ENCODE measurements around the gene MAP3K5. TPM values are rescaled to one million over a fixed set of nuclear protein-coding genes. Genes with fewer than 3 reads are reported as not detected.
"Not testable (repeated sequence)": the region's sequence is repeated elsewhere in the genome, so short reads cannot be mapped to it uniquely, and the experiment has no call there.

Gene MAP3K5
- total RNA-seq, 1 donor from 2014 or later, result 5.8 TPM

DNA sequence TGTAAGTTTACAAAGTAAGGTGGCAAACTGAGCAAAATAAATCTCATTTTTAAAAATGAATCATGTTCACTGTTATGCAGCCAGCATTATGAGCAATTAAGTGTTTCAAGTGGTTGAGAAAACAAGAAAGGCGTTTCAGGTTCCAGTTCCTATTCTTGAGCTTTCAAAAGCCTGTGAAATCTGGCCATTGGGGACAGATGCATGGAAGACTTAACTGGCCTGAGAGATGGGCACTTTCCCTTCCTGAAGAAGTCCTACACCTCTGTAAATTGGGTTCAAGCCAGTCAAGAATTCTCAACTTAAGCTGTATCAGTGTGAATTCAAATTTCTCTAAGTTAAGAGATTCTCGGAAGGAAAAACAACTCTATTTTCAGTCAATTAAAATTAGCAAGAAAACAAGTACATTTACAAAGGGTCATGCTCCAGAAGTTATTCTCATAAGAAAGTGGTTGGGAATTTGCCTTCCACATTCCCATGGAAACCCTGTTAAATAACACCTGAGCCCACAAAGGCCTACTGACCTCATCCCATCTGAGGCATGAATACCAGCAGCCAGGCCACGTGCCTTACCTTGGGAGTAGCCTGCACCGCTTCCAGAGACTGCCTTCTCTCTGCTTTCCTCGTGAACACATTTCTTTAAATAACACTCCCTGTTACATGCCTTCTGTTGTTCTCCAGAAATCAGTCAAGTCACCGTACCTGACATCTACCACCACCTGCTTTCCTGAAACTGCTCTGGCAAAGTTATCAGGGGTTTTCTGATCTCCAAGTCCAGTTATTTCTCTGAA lies 19.4 kb downstream of the MAP3K5 start:
- no peak for DNase-seq

DNA sequence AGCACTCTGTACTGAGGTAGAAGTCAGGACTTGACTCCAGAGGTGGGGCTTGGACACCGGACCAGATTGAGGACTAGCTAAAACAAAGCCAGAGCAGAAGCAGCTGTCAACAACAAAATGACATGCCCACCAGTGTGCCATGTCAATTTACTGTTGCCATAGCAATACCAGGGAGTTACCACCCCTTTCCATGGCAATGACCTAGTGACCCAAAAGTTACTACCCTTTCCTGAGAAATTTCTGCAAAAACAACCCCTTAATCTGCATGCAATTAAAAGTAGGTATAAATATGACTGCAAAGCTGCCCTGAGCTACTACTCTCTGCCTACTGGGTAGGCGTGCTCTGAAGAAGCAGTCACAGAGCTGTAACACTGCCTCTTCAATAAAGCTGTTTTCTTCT lies 21.0 kb downstream of the MAP3K5 start:
- DNase-seq, result no peak

DNA sequence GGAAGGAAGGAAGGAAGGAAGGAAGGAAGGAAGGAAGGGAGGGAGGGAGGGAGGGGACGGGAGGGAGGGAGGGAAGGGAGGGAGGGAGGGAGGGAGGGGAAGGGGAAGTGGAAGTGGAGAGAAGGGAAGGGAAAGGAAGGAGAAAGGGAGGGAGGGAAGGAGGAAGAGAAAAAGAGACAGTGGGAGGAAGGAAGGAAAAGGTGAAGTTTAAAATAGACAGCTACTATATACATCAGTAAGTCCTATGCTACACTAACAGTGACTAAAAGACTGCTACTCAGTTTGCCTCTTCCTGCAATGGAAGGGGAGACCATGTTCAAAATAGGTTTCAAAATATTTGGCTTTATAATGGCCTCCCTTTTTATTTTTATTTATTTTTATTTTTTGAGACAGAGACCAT lies 22.5 kb downstream of the MAP3K5 start:
- no peak for DNase-seq

DNA sequence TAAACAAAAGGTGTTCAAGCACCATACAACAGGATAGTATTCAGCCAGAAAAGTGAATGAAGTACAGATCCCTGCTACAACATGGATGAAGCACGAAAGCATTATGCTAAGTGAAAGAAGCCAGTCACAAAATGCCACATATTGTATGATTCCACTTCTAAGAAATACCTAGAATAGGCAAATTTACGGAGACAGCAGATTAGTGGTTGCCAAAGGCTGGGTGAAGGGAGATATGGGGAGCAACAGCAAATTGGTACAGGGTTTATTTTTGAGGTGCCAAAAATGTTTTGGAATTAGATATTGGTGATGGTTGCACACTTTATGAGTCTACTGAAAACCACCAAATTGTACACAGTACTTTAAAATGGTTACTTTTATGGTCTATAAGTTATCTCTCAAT lies 23.2 kb downstream of the MAP3K5 start:
- DNase-seq, result no peak

DNA sequence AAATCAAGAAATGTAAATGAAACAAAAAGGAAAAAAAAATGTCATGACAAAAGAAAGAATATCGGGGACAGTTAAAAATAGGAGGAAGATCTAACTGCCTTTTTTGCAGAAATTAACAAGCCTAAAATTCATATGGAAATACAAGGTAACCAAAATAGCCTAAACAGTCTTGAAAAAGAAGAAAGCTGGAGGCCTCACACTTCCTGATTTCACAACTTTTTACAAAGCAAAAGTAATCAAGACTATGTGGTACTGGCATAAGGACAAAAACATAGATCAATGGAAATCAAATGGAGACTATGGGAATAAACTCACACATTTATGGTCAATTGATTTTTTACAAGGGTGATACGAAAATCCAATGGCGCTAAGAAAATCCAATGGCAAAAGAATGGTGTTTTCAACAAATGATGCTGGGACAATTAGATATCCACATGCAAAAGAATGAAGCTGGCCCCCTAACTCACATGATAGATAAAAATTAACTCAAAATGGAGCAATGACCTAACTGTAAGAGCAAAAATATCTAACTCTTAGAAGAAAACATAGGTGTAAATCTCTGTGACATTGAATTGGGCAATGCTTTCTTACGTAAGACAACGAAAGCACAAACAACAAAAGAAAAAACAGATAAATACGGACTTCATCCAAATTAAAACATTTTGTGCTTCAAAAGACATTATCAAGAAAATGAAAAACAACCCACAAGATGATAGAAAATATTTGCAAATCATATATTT lies 24.5 kb downstream of the MAP3K5 start:
- DNase-seq, result no peak

DNA sequence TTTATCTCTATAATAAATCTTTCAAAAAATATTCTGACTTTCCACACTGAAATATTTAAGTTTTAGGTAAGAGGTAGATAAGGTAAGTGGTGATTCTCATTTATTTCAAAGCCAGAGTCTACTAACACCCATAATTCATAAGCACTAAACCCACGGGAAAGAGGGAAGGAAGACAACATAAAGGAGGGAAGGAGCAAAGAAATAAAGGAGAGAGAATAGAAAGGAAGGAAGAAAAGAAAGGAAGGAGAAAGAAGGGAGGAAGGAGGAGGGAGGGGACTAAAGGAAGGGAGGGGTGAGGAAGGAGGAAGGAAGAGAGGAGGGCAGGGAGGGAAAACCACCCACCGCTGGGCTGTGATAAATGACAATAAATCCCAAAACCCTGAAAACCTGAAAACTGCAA lies 25.2 kb downstream of the MAP3K5 start:
- no peak for DNase-seq

DNA sequence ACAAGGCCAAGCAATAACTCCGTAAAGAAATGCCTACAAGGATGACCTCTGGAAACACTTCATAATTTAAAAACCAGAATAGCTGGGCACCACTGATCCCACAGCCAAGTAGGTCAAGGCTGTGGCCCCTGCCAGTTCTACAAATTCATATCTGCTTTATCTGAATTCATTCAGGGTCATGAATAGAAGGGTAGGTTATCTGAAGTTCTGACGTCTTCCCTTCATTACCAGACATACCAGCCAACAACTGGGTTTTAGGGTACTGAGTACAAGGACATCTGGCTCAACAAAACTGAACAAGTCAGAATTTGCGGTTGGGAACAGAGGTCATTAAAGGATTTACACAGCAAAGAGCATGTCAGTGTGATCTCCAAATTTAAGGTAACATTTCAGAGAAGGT lies 26.0 kb downstream of the MAP3K5 start:
- no peak for DNase-seq

GRCh38 chr6:136764517-136764993 lies 27.7 kb downstream of the MAP3K5 start:
- DNase-seq, result no peak

- DNase-seq, result no peak
These were observed 28.4 kb downstream of the MAP3K5 start for GRCh38 chr6:136763716-136764516.

- no peak for DNase-seq
These were observed 29.0 kb downstream of the MAP3K5 start for GRCh38 chr6:136763255-136763654.

- no peak for DNase-seq
These were observed 30.0 kb downstream of the MAP3K5 start for GRCh38 chr6:136762022-136762975.

DNA sequence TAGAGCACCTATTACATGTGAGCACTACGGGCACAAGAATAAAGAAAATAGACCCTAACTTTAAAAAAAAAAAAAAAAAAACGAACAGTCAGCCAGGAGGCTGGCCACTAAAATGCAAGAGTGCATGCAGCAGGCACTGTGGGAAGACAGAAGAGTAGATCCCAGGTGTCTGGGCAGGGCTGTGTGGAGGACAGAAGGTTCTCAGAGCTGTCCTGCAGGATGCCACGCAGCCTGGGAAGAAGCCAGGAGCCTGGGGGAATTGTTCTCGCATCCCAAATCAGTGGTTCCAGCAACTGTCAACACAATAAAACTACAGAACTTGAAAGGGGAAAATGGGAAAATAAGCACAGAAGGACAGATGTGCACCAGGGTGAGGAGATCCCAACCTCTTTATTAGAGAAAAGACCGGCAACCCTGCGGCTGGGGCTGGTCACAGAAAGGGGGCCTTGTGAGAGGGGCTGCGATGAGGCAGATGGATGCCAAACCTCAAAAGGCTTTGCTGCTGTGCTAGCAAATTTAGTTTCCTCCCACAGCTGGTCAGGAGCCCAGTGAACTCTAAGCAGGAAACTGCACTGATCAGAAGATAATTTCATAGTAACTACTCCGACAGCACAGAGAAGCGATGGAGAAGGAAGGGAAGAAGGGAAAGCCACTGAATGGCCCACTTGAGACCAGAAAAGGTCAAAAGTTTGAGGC lies 30.9 kb downstream of the MAP3K5 start:
- peak; percentile 55 for DNase-seq

DNA sequence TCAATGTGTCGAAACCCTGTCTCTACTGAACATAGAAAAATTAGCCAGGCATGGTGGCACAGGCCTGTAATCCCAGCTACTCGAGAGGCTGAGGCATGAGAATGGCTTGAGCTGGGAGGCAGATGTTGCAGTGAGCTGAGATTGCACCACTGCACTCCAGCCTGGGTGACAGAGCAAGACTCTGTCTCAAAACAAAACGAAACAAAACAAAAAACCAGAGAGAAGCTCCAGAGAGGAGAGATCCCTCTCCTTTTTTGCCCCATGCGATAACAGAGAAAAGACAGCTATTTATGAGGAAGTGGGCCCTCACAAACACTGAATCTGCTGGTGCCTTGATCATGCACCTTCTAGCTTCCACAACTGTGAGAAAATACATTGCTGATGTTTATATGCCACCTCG lies 31.5 kb downstream of the MAP3K5 start:
- not testable (repeated sequence) for DNase-seq

GRCh38 chr6:136757150-136757549 lies 35.1 kb downstream of the MAP3K5 start:
- DNase-seq, result no peak

DNA sequence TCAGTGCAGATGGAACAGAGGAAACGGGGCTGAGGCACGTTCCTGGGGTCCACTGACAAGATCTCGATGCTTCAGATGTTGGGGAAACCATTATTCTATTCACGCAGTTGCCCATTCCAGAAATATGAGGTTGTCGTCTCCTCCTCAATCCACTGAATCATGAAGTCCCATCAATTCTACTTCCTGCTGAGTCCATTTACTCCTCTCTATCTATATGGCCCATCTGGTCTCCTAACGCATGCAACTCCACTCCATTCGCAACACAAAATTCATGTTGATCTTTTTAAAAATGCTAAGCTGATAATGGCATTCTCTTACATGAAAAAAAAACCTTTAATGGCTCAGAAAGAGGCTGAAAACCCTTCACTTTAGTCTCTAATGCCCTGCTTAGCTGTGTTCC lies 37.5 kb downstream of the MAP3K5 start:
- no peak for DNase-seq

DNA sequence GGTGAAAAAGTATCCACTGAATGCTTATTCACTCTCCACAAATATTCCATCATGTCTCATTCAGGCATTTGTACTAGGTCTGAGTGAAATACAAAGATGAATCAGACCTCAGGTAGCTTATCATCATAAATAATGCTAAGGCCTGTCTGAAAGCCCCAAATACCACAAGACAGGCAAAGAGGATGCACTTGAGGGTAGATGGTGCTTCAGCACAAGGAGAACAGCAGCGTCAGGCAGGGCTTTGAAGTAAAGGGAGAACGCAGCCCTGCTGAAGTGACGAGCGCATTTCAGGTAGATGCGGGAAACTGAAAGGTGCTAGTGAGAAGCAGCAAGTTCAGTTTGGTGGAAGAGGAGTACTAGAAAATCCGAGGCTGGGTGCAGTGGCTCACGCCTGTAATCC lies 38.7 kb downstream of the MAP3K5 start:
- DNase-seq, result no peak

- no peak for DNase-seq
These were observed 39.7 kb downstream of the MAP3K5 start for GRCh38 chr6:136752554-136752953.

DNA sequence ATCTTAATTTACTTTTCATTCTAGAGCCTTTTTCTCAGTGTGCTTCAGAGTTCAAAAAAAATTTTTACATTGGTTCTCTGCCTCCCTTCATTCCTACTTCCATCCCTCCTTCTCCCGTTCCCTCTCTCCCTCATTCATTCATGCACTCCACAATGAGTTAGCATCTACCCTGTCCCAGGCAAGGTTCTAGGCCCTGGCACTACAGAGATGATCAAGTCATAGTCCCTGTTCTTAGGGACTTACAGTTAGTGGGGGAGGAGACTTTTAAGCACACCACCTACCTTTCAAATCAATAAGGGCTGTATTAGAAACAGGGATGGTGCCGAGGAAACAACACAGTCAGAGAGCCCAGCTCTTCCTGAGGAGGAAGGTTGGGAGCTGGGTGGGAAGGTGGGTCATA lies 40.3 kb downstream of the MAP3K5 start:
- DNase-seq, result no peak

- DNase-seq, result no peak
These were observed 40.7 kb downstream of the MAP3K5 start for GRCh38 chr6:136751522-136751956.

DNA sequence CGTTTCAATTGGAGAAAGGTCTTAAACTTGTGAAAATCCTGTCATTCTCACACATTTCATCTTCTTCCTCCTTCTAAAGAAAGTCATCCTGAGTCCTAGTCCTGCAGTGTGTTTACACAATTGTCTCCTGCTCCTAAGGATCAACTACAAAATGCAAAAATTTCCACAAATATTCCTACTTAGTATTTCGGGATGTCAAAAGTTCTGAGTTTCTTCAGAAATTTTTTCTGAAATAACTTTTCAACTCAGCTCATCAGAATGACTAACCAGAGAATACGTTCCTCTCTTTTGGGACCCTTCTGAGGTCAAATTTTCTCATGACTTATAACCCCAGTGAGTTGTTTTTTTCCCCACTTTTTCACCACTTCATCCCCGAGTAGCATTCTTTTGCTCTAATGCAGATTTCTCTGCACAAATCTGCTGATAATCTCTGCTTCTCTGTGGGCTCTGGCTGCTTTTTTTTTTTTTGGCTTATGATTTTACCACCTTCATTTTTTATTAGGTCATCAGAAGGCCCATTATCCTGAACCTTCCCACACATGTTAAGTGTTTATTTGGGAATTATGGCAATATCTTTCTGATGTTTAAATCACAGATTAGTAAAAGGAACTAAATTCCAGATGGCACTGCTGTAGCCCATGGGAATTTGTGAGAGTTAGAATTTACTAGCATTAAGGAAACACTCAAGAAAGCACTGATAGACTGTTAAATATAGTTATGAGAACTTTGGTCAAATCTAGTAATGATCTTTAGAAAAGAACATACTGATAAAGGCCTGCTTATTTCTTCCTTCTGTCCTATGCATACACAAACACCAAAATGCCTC lies 41.4 kb downstream of the MAP3K5 start:
- DNase-seq, result no peak

Measured in dermis blood vessel endothelial cell (primary cell).